CD4-positive, alpha-beta T cell treated with Interferon alpha-2 for 1 hour (primary cell): ENCODE results near the gene TEX35.

Source experiments
- DNase-seq, 2 donors: peaks; one replicate each; pipeline ENCODE4 v3.0.0-alpha.2; 2020 to 2022

Gene TEX35

DNA sequence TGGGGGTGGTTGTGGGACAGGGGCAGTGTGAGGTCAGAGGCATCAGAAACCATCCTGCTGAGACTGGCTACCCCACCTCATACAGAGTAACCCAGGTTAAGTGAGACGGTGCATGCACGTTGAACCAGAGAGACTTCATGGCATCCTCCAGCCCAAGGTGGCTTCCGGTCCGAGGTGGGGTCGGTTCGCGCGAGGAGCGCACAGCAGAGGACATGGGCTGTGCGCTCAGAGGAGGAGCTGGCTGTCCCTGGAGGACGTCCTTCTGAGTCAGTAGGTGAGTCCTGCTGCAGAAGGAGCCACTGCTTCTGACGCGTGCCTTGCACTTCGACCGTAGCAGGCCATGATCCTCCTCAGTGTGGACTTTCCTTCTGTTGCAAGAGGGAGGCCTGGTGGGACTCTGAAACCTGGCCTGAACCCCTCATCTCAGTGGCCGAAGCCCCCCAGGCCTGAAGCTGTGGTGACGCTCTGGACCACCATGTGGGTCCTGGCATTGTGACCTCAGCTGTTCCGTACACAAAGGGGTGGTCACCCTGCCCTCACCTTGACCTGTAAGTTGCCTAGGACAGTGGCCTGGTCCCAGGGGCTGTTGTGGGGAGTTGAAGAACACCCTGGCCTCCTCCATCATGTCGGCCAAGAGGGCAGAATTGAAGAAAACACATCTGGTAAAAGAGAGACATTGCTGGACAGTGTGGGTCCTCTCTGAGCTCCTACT, at the start of gene TEX35:
TEX35 (plus strand) TSS at position 544 of the 712 bp plus-strand sequence; CDS start at position 624, 80 bp downstream.
- no peak for DNase-seq

DNA sequence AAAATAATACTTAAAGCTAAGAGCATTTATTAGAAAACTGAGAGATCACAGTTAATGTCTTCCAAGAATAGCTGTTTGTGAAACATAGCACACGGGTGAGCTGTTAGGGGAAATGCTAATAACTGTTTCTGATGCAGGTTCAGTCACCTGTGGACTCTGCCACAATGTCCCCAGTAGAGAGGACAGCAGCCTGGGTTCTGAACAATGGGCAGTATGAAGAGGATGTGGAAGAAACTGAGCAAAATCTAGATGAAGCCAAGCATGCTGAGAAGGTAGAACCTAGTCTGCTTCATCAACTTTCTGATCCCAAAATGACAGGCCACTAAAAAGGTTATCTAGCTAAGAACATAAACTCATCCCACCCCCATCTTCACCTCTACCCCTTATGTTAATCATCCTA, 48.8 kb upstream of the TEX35 start:
- DNase-seq = no peak

GRCh38 chr1:178464566-178464965, 48.3 kb upstream of the TEX35 start:
- no peak for DNase-seq

- DNase-seq = no peak
Observed at GRCh38 chr1:178465011-178465410, 47.9 kb upstream of the TEX35 start.

DNA sequence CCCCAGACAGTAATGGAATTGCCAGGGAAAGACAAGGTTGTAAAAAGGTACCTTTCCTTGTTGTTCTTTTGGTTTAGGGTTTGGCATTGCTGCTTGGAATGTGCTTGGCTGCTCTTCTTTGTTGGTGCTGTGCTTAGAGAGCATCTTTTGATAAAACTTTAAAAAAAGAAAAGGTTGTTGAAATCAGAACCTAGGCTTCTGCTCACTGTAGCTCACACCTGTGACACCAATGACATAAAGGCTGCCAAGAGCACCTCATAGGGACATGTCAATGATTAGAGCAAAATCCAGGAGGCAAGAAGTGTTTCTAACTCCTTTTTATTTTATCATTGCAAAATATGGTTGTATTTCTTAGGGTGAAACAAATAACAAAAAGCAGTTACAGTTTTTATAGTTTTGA, 45.1 kb upstream of the TEX35 start:
- DNase-seq = no peak

DNA sequence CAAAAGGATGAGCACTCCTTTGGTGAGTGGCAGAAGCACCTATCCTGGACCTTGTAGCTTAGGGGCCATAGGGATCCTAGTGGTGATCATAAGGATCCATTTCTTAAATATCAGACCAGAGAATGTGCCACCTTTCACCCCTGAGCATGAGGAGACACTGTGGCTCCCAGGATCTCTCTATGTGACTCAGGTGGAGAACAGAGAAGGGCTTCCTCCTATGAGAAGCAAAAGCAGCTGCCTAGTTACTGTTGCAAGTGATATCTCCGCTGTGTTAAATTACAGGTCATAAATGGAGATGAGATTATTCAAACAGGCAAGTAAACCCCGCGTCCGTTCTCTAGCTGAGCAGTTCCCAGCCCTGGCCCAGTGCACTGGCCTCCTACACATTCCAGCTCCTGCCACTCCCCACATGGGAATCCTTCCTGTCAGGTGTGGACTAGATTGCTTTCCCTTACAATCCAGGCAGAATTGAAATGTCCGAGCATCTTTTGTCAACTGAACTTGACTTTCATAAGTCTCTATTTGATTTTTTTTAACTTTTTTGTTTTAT, 42.4 kb upstream of the TEX35 start:
- no peak for DNase-seq

DNA sequence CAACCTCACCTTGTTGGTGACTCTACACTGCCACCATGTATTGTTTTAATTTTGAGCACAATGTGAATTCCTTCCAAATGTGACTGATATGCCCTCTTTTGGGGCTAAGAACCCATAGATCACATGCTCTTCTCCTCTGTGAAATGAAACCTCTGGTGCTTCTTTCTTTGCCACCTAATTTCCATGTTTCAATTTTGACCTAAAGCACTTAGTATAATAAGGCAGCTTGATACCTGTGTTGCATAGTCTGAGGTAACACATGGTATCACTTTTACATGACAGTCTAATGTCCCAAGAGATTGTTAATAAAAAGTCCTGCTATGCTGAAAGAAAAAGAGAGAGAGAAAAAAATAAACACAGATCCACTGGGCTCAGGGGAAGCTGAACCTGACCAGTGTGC, 40.4 kb upstream of the TEX35 start:
- DNase-seq = no peak

DNA sequence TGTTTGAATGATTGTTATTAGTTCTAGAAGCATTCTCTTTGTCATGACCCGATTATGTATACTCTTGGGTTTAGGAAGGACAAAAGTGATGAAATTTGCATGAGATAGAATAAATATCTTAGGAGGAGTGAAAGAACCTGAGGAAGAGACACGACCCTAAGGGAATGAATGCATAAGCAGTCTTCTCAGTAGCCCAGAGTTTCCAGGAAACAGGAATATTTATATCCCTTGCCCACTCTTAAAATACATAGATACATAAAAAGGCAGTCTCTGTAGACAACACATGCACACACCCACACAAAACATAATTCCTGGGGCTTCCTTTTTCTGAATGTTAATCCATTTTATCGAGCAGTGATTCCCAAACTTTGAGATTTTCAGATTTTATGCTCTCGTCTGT, 35.5 kb upstream of the TEX35 start:
- no peak for DNase-seq

GRCh38 chr1:178477841-178478240, 35.1 kb upstream of the TEX35 start:
- DNase-seq = no peak

- DNase-seq = no peak
Observed at GRCh38 chr1:178483251-178483957, 29.5 kb upstream of the TEX35 start.

- no peak for DNase-seq
Observed at GRCh38 chr1:178484698-178485225, 28.1 kb upstream of the TEX35 start.

DNA sequence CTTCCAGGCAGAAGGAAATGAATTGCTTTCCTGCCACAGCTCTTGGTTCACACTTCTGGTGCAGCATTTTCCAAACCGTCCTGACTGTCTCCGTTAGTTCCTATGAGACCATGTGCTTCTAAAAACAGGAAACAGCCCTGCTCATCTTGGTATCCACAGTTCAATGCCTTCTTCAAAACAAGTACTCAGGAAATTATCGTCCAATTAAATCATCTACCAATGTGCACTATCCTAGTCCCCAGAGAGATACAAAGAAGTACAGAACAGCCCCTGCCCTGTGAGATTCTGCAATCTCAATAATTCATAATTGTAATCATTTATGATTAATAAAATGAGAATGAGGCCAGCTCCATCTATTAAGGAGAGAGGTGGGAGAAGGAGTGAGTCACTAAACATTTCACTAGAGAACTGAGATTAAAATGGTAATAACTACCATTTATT, 27.3 kb upstream of the TEX35 start:
- no peak for DNase-seq

GRCh38 chr1:178486100-178487069, 26.5 kb upstream of the TEX35 start:
- DNase-seq = no peak

GRCh38 chr1:178487070-178487615, 25.8 kb upstream of the TEX35 start:
- DNase-seq = no peak

- no peak for DNase-seq
Observed at GRCh38 chr1:178488393-178488792, 24.5 kb upstream of the TEX35 start.

DNA sequence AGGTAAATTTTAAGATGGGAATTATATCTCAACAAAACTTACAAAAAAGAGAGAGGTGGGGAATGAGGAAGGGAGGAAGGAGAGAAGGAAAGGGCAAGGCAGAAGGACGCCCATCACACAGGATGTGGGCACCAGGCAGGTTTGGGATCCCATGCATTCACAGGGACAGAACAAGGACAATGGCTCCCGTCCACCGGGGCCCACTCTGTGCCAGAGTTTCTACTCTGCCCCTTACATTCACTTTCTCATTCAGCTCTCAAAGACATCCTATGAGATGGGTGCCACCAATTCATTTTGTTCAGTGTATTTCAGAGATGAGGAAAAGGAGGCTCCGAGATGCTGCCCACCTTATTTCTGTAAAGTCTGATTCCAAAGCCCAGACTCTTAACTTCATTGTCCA, 23.5 kb upstream of the TEX35 start:
- no peak for DNase-seq

- no peak for DNase-seq
Observed at GRCh38 chr1:178490136-178490535, 22.8 kb upstream of the TEX35 start.

DNA sequence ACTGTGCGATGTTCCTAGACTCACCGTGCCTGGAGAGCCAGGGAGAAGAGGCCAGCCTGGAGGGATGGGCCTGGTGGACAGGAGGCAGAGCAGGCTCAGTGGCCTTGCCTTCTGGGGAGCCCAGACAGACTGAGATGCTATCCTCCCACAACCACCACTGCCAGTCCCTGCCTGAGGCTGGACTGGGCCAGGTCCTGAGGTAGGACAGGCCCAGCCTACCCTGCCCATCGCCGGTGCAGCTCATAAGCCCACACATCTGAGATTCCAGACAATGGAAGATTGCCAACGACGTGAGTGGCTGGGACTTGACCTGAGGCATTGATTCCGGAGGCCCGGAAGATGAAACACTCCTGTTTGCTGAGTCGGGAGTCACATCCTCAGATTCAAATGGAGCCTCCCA, 21.9 kb upstream of the TEX35 start:
- no peak for DNase-seq

GRCh38 chr1:178491721-178492120, 21.2 kb upstream of the TEX35 start:
- no peak for DNase-seq

DNA sequence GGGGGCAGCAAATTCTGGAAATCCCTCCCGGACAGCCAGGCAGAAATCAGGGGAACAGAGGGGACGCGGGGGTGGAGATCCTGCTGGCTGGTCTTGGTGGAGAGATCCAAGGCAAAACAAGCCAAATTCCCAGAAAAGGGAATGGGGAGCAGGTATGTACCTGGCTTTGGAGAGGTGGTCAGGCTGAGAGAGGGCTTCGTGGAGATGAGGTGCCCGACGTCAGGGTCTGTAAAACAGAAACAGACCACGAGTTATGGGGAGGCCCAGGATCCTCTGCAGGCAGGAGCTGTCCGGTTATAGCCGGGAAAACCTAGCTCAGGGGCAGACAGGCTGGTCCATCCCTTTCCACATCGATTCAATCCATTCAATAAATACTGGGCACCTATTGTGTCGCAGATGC, 20.6 kb upstream of the TEX35 start:
- no peak for DNase-seq

GRCh38 chr1:178493301-178493741, 19.6 kb upstream of the TEX35 start:
- no peak for DNase-seq

DNA sequence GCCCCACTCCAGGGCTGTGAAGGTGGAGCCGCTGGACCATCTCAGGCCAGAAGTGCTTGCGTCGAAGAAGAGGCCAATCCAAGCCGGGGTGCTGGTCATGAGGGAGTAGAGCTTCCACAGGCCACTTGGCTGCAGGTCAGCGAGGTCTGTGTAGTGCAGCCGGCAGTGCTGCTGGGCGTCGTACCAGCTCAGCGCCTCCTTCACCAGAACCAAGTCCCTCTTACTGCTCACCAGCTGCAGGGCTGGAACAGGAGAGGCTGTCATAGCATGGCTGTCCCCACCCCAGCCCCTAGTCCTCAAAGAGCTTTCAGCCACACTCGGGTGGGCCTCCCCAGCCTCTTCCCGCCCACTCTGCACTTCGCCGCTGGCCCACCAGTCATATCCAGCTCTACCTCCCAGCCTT, 18.3 kb upstream of the TEX35 start:
- DNase-seq = no peak
